MM.1S (cell line): ENCODE data around the gene GMCL2.

Experiments used
- DNase-seq: peaks from one replicate; pipeline ENCODE4 v3.0.0-alpha.2; 2015
- H2AFZ ChIP-seq: fragments of 300-600 bp; sonication (generic); 2 replicates; pipeline ENCODE4 v1.6.0; 2016; ENCODE audit warnings: antibody characterized with exemption, low read length
- H3F3A ChIP-seq: fragments of 300-600 bp; sonication (generic); 2 replicates; pipeline ENCODE4 v1.6.1; 2016; ENCODE audit warnings: mild to moderate bottlenecking, antibody characterized with exemption, low read length, moderate library complexity, mixed read lengths; ENCODE audit not compliant: insufficient read depth
- H3K27ac ChIP-seq: fragments of 300-600 bp; sonication (generic); 2 replicates; pipeline ENCODE4 v1.5.1; 2016; ENCODE audit warnings: mild to moderate bottlenecking, low read length
- H3K27me3 ChIP-seq: fragments of 300-600 bp; sonication (generic); replicated peaks from 2 replicates; pipeline ENCODE4 v1.6.0; 2016; ENCODE audit warnings: low read length; ENCODE audit not compliant: insufficient read depth
- H3K36me3 ChIP-seq: fragments of 300-600 bp; sonication (generic); replicated peaks from 2 replicates; pipeline ENCODE4 v1.6.1; 2016; ENCODE audit warnings: mild to moderate bottlenecking, low read length, mixed read lengths; ENCODE audit not compliant: insufficient read depth
- H3K4me1 ChIP-seq: fragments of 300-600 bp; sonication (generic); 2 replicates; pipeline ENCODE4 v1.6.1; 2016; ENCODE audit warnings: low read length, mixed read lengths
- H3K4me2 ChIP-seq: fragments of 300-600 bp; sonication (generic); 2 replicates; pipeline ENCODE4 v1.6.0; 2016; ENCODE audit warnings: low read depth, low read length
- H3K4me3 ChIP-seq: fragments of 300-600 bp; sonication (generic); 2 replicates; pipeline ENCODE4 v1.5.1; 2016; ENCODE audit warnings: low read length, mixed read lengths
- H3K79me2 ChIP-seq: fragments of 300-600 bp; sonication (generic); 2 replicates; pipeline ENCODE4 v1.6.1; 2016; ENCODE audit warnings: mixed run types, low read length, mixed read lengths
- H3K9ac ChIP-seq: fragments of 300-600 bp; sonication (generic); 2 replicates; pipeline ENCODE4 v1.6.1; 2016; ENCODE audit warnings: low read length, mixed read lengths
- H3K9me2 ChIP-seq: fragments of 300-600 bp; sonication (generic); replicated peaks from 2 replicates; pipeline ENCODE4 v1.6.1; 2016; ENCODE audit warnings: mild to moderate bottlenecking, low read length, mixed read lengths; ENCODE audit not compliant: insufficient read depth
- H3K9me3 ChIP-seq: fragments of 300-600 bp; sonication (generic); replicated peaks from 2 replicates; pipeline ENCODE4 v1.6.1; 2016; ENCODE audit warnings: mild to moderate bottlenecking, low read length, mixed read lengths; ENCODE audit not compliant: insufficient read depth
- H4K20me1 ChIP-seq: fragments of 300-600 bp; sonication (generic); 2 replicates; pipeline ENCODE4 v1.6.1; 2016; ENCODE audit warnings: mild to moderate bottlenecking, low read length, moderate library complexity, mixed read lengths; ENCODE audit not compliant: insufficient read depth
- CTCF ChIP-seq: fragments of 300-600 bp; sonication (generic); IDR thresholded peaks from 2 replicates; pipeline ENCODE4 v1.5.1; 2016; ENCODE audit warnings: antibody characterized with exemption, low read length, mixed read lengths
- EZH2 ChIP-seq: fragments of 300-600 bp; sonication (generic); optimal IDR thresholded peaks from 2 replicates; pipeline ENCODE3; 2017; ENCODE audit warnings: low read depth, mild to moderate bottlenecking, antibody characterized with exemption, low read length, mixed read lengths
- EZH2phosphoT487 ChIP-seq: fragments of 300-600 bp; sonication (generic); IDR thresholded peaks from 2 replicates; pipeline ENCODE4 v1.6.1; 2018; ENCODE audit warnings: antibody characterized with exemption, low read length

GMCL2 gene

DNA sequence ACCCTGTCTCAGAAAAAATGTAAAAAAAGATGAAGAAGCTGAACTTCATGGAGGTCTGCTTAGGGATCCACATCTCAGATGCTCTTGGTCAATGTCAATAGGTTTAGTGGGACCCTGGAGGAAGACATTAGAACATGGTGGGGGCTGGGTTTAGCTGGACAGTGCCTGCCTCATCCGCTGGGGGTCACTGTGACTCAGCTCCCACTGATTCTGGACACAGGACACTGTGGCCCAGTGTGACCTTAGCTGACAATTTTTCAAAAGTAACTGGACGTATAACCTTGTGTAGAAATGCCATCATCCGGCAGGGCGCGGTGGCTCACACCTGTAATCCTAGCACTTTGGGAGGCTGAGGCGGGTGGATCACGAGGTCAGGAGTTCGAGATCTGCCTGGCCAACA is 9.8 kb upstream of the GMCL2 start:
- Histone ChIP-seq H2AFZ (no peak overlapping the region), H3K4me2 (no peak overlapping the region), H3K36me3 (no peaks in the 10 kb centered on the region), H3K9ac (no peak overlapping the region), H3K79me2 (no peaks in the 10 kb centered on the region), H3F3A (no peaks in the 10 kb centered on the region), H3K4me1 (no peaks in the 10 kb centered on the region), H3K27ac (no peak overlapping the region), H3K9me2 (no peaks in the 10 kb centered on the region), H3K4me3 (no peak overlapping the region), H3K9me3 (no peaks in the 10 kb centered on the region), H3K27me3 (peaks cover 15% of the 10 kb centered on the region), H4K20me1 (no peaks in the 10 kb centered on the region)
- TF ChIP-seq EZH2 (no peak), CTCF (peak; percentile 44), EZH2phosphoT487 (no peak)
- no peak for DNase-seq

- no peak for TF ChIP-seq EZH2phosphoT487
- no peak for TF ChIP-seq EZH2
- no peak for TF ChIP-seq CTCF
- Histone ChIP-seq H2AFZ (no peak overlapping the region), H3K9me2 (no peaks in the 10 kb centered on the region), H3K4me1 (no peaks in the 10 kb centered on the region), H3K9me3 (no peaks in the 10 kb centered on the region), H4K20me1 (no peaks in the 10 kb centered on the region), H3K9ac (no peak overlapping the region), H3K27me3 (peaks cover 15% of the 10 kb centered on the region), H3K79me2 (no peaks in the 10 kb centered on the region), H3K4me3 (no peak overlapping the region), H3K36me3 (no peaks in the 10 kb centered on the region), H3K27ac (no peak overlapping the region), H3K4me2 (no peak overlapping the region), H3F3A (no peaks in the 10 kb centered on the region)
- DNase-seq, result no peak
These were observed 9.2 kb upstream of the GMCL2 start for GRCh38 chr5:178196281-178196812.

GRCh38 chr5:178194026-178194425 is 6.9 kb upstream of the GMCL2 start:
- no peaks in the 10 kb centered on the region for H3K9me3 ChIP-seq
- no peaks in the 10 kb centered on the region for H4K20me1 ChIP-seq
- H3K79me2 ChIP-seq, result no peaks in the 10 kb centered on the region
- no peaks in the 10 kb centered on the region for H3K4me1 ChIP-seq
- H3K27me3 ChIP-seq, result peaks cover 15% of the 10 kb centered on the region
- H3K9ac ChIP-seq, result no peak overlapping the region
- H3K4me3 ChIP-seq, result no peak overlapping the region
- no peak overlapping the region for H2AFZ ChIP-seq
- no peaks in the 10 kb centered on the region for H3F3A ChIP-seq
- no peak overlapping the region for H3K27ac ChIP-seq
- no peaks in the 10 kb centered on the region for H3K9me2 ChIP-seq
- TF ChIP-seq CTCF (no peak), EZH2phosphoT487 (no peak), EZH2 (no peak)
- no peak for DNase-seq
- H3K36me3 ChIP-seq, result no peaks in the 10 kb centered on the region
- no peak overlapping the region for H3K4me2 ChIP-seq
